T-helper 2 cell treated with Interferon-gamma antibody and Interleukin-4, amounts not matched to agents 5 μg/mL and 100 μg/mL, for 36 hours (primary cell): ENCODE measurements around the gene GGTLC2.

Experiments used
- DNase-seq: peaks from one replicate; pipeline ENCODE4 v3.0.0; 2021; ENCODE audit warnings: low spot score
- H3K27ac Mint-ChIP-seq: one replicate; pipeline ENCODE4 v1.8.0; 2021; ENCODE audit warnings: mild to moderate bottlenecking, mixed read lengths
- H3K27me3 Mint-ChIP-seq: one replicate; pipeline ENCODE4 v1.8.0; 2021; ENCODE audit warnings: low read depth, mixed read lengths
- H3K36me3 Mint-ChIP-seq: one replicate; pipeline ENCODE4 v1.8.0; 2021; ENCODE audit warnings: low read depth, mixed read lengths
- H3K4me1 Mint-ChIP-seq: one replicate; pipeline ENCODE4 v1.8.0; 2021; ENCODE audit warnings: low read depth, mixed read lengths
- H3K4me3 Mint-ChIP-seq: one replicate; pipeline ENCODE4 v1.8.0; 2022; ENCODE audit warnings: mild to moderate bottlenecking, moderate library complexity, mixed read lengths
- H3K9me3 Mint-ChIP-seq: one replicate; pipeline ENCODE4 v1.8.0; 2021; ENCODE audit warnings: mixed read lengths

The GGTLC2 gene

GRCh38 chr22:22669093-22669492, 24.7 kb downstream of the GGTLC2 start:
- H3K9me3 Mint-ChIP-seq: no peaks in the 10 kb centered on the region
- H3K36me3 Mint-ChIP-seq: no peaks in the 10 kb centered on the region
- no peak for DNase-seq
- H3K27ac Mint-ChIP-seq: no peak overlapping the region
- H3K4me3 Mint-ChIP-seq: no peak overlapping the region
- H3K27me3 Mint-ChIP-seq: peaks cover 5% of the 10 kb centered on the region
- peaks cover 4% of the 10 kb centered on the region for H3K4me1 Mint-ChIP-seq

GRCh38 chr22:22670076-22670795, 25.8 kb downstream of the GGTLC2 start:
- Mint-ChIP-seq H3K27me3 (peaks cover 12% of the 10 kb centered on the region), H3K4me3 (no peak overlapping the region), H3K36me3 (no peaks in the 10 kb centered on the region), H3K9me3 (no peaks in the 10 kb centered on the region), H3K4me1 (peaks cover 4% of the 10 kb centered on the region), H3K27ac (no peak overlapping the region)
- no peak for DNase-seq

DNA sequence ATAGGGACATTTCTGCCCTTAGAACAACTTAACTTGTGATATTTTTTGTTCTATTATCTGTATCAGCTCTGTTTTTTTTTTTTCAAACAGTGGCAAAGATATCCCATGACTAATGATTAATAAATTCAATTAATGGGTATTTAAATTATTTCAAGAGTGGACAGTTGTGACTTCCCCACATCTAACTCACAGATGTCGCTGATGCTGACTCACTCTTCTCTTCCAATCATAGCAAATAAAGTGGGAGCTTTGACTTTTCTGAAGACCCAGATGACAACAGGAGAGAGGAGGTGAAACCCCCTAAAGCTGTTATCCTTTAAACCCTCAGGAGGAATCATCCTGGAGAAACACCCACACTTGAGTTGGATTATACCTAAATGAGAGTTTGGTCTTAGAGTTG, 27.1 kb downstream of the GGTLC2 start:
- no peak for DNase-seq
- no peaks in the 10 kb centered on the region for H3K9me3 Mint-ChIP-seq
- peaks cover 4% of the 10 kb centered on the region for H3K4me1 Mint-ChIP-seq
- peaks cover 19% of the 10 kb centered on the region for H3K27me3 Mint-ChIP-seq
- H3K4me3 Mint-ChIP-seq: no peak overlapping the region
- no peak overlapping the region for H3K27ac Mint-ChIP-seq
- no peaks in the 10 kb centered on the region for H3K36me3 Mint-ChIP-seq

GRCh38 chr22:22673099-22673498, 28.7 kb downstream of the GGTLC2 start:
- H3K27ac Mint-ChIP-seq: no peak overlapping the region

DNA sequence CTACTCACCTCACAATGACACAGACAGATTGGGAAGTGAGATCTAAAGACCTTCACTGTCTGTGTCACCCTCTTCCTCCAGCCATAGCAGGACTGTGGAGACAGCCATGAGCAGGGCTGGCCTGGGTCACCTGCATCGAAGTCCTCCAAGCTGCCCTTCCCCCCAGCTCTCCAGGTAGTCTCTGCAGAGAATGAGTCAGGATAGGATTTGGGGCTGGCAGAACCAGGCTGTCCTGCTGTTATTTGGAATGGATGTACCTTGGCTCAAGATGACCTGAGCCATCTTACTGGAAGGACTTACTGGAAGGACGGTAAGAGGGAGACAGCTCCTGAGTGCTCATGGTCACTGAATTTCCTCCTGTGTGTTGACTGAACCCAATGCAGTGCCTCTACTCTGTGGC, 29.2 kb downstream of the GGTLC2 start:
- Mint-ChIP-seq H3K27me3 (peaks cover 24% of the 10 kb centered on the region), H3K27ac (no peak overlapping the region), H3K36me3 (no peaks in the 10 kb centered on the region), H3K9me3 (no peaks in the 10 kb centered on the region), H3K4me1 (peaks cover 6% of the 10 kb centered on the region), H3K4me3 (no peak overlapping the region)
- no peak for DNase-seq

More at GRCh38 chr22:22673099-22673498, 28.7 kb downstream of the GGTLC2 start:
- Mint-ChIP-seq H3K4me1 (peaks cover 4% of the 10 kb centered on the region), H3K4me3 (no peak overlapping the region), H3K27me3 (peaks cover 22% of the 10 kb centered on the region), H3K9me3 (no peaks in the 10 kb centered on the region), H3K36me3 (no peaks in the 10 kb centered on the region)
- DNase-seq: no peak

DNA sequence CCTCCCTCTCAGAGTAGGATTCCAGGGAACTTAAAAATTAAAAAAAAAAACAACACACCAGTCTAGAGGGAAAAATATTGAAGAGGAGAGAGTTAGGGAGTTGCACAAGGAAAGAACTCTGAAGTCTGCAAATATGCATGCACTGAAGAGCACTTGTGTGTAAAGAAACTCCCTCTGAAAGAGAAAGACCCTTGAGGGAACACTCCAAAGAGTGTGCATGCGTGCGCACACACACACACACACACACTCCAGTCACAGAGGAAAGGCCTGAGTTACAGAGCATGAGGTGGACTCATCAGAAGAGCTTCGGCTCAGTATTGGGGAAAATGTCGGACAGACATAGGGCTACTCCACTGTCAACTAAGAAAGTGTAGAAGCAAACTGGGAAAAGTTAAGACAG, 30.1 kb downstream of the GGTLC2 start:
- Mint-ChIP-seq H3K9me3 (no peaks in the 10 kb centered on the region), H3K4me3 (no peak overlapping the region), H3K27me3 (peaks cover 23% of the 10 kb centered on the region), H3K36me3 (no peaks in the 10 kb centered on the region), H3K27ac (no peak overlapping the region), H3K4me1 (peaks cover 8% of the 10 kb centered on the region)
- DNase-seq: no peak

GRCh38 chr22:22678970-22679369, 34.6 kb downstream of the GGTLC2 start:
- H3K9me3 Mint-ChIP-seq: no peaks in the 10 kb centered on the region
- H3K36me3 Mint-ChIP-seq: no peaks in the 10 kb centered on the region
- no peak for DNase-seq
- H3K4me3 Mint-ChIP-seq: no peak overlapping the region
- H3K4me1 Mint-ChIP-seq: peaks cover 3% of the 10 kb centered on the region
- peaks cover 21% of the 10 kb centered on the region for H3K27me3 Mint-ChIP-seq
- H3K27ac Mint-ChIP-seq: no peak overlapping the region

GRCh38 chr22:22680396-22680795, 36.0 kb downstream of the GGTLC2 start:
- no peak overlapping the region for H3K4me3 Mint-ChIP-seq
- H3K9me3 Mint-ChIP-seq: no peaks in the 10 kb centered on the region
- H3K36me3 Mint-ChIP-seq: no peaks in the 10 kb centered on the region
- H3K27me3 Mint-ChIP-seq: peaks cover 13% of the 10 kb centered on the region
- no peak for DNase-seq
- H3K27ac Mint-ChIP-seq: no peak overlapping the region
- H3K4me1 Mint-ChIP-seq: peaks cover 3% of the 10 kb centered on the region

DNA sequence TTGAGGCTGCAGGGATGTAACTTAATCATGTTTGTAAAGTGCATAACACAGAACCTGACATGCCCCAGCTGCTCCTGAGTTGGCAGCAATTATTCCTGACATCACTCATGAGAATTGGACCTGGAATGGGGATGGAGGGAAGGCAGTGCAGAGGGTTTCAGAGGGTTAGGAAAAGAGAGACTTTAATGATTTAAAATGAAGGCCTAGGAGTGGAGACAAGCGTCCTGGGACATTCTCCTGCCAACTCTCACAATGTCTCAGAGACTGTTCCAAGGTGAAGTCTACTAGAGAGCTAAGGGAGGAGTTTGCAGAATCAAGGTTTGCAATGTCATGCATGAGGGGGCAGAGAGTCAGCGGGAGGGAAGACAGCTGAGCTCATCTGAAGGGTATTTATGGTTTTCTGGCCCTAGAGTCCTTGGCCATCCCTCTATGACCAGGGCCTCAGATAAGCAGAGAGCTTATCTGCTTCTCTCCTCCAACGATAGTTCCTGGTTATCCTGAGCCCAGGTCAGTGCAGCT, 36.9 kb downstream of the GGTLC2 start:
- no peaks in the 10 kb centered on the region for H3K36me3 Mint-ChIP-seq
- H3K9me3 Mint-ChIP-seq: no peaks in the 10 kb centered on the region
- no peak overlapping the region for H3K27ac Mint-ChIP-seq
- H3K4me3 Mint-ChIP-seq: no peak overlapping the region
- DNase-seq: no peak
- peaks cover 3% of the 10 kb centered on the region for H3K4me1 Mint-ChIP-seq
- peaks cover 9% of the 10 kb centered on the region for H3K27me3 Mint-ChIP-seq

GRCh38 chr22:22682196-22682595, 37.8 kb downstream of the GGTLC2 start:
- Mint-ChIP-seq H3K4me3 (no peak overlapping the region), H3K27me3 (peaks cover 4% of the 10 kb centered on the region), H3K27ac (no peak overlapping the region), H3K9me3 (no peaks in the 10 kb centered on the region), H3K36me3 (no peaks in the 10 kb centered on the region), H3K4me1 (peaks cover 3% of the 10 kb centered on the region)
- DNase-seq: no peak

DNA sequence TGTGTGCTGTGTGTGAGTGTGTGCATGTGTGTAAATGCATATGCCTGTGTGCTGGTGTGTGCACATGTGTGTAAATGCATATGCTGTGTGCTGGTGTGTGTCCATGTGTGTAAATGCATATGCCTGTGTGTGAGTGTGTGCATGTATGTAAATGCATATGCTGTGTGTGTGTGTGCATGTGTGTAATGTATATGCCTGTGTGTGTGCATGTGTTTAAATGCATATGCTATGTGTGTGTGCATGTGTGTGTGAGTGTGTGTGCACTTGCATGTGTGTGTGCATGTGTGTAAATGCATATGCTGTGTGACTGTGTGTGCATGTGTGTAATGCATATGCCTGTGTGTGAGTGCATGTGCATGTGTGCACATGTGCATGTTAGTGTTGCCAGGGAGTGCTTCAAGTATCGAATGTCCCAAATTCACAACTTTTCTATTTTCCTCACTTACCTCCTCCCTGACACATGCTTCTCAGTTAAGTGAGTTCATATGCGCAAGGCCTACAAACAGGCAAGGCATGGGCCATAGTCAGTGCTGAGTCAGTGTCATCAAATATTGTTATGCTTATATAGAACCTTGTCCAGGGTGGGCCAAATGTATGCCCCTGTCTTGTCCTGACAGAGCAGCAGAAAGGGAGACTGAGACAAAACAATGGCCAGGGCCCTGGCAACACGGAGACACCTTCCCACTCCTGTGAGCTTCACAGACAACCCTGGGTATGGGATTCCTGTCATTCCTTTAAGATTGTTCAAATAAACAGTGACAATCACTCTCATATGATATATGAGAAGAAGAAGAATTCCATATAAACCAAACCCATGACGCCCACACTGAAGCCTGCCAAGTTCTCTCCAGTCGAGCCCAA, 38.6 kb downstream of the GGTLC2 start:
- Mint-ChIP-seq H3K27ac (no peak overlapping the region), H3K36me3 (no peaks in the 10 kb centered on the region), H3K4me1 (peaks cover 3% of the 10 kb centered on the region), H3K27me3 (peaks cover 4% of the 10 kb centered on the region), H3K9me3 (no peaks in the 10 kb centered on the region), H3K4me3 (no peak overlapping the region)
- DNase-seq: no peak

DNA sequence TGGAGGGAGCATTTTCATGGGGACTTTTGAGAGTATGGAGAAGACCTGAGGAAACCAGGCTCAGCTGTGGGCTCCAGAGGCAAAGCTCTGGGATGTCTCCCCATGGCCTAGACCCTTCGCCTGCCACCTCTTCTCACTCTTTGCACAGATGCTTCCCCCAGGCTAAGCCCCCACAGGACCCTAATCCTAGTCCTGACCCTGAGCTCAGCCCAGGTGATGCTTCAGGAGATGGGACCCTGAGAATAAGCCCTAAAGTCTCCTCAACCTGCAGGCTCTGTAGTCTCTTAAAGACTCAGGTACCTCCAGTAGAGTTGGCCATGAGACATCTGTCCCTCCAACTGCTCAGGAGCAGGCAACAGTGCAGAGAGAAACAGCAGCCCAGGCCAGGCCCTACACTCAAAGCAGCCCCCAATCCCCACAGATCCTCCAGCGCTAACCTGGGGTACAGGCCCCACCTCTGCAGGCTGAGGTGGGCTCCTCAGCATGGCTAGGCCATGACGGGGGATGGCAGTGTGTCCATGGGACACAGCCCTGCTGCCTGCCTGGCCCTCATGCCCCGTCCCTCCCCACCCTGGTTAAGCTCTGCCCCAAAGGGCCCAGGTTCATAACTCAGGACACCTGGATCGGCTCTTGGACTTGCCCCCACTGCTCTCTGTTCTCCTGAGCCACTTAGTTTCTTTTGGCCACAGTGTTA, 39.4 kb downstream of the GGTLC2 start:
- H3K4me1 Mint-ChIP-seq: no peaks in the 10 kb centered on the region
- H3K27ac Mint-ChIP-seq: no peak overlapping the region
- H3K9me3 Mint-ChIP-seq: no peaks in the 10 kb centered on the region
- H3K4me3 Mint-ChIP-seq: no peak overlapping the region
- H3K27me3 Mint-ChIP-seq: peaks cover 1% of the 10 kb centered on the region
- DNase-seq: no peak
- no peaks in the 10 kb centered on the region for H3K36me3 Mint-ChIP-seq

DNA sequence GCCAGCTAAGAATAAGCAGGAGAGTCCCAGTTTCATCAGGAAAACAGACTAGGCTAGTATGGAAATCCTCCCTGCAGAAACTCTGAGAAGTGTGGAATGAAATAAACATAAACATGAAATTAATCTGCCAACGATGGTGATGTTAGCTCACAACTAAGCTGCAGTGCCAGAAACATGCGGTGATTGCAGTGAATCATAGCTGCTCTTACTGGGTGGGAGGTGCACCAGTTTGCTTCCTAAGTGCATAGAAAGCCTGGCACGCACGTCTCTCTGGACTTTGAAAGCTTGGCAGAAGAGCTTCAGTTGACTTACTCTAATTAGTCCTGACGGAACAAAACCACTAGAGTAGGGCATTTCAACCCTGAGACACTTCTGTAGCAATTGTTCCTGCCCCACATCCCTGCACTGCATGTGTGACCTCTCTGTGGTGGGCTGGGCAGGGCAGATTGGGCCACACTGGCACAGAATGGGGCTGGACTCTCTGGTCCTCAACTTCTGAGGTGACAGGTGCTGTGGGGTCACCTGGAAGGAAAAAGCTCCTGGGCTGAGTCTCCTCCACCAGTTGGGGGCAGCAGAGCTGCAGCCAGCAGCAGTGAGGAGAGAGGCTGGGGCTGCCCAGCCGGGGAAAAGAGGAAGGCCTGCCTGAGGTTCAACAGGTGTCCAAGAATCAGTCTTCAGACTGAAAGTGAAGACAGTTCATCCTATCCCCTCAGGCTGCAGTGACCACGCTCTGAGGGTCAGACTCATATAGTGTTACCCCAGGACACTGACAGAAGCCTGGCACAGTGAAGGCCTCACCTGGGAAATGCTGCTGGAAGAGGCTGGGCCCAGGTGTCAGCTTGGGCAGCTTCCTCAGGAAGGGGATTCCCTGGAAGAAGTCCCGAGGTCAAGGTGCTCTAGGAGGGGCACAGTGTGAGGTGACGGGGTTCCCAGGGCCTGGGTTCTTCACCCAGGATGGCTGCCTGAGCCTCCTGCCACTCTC, 40.5 kb downstream of the GGTLC2 start:
- Mint-ChIP-seq H3K9me3 (no peaks in the 10 kb centered on the region), H3K27ac (no peak overlapping the region), H3K4me1 (no peaks in the 10 kb centered on the region), H3K27me3 (peaks cover 1% of the 10 kb centered on the region), H3K36me3 (no peaks in the 10 kb centered on the region), H3K4me3 (no peak overlapping the region)
- no peak for DNase-seq
